Stimulated activated CD4-positive, alpha-beta T cell treated with anti-CD3 and anti-CD28 coated beads, Interleukin-1b, Interleukin-23, amount 100 ng/mL, for 48 hours (primary cell): ENCODE measurements around the gene MPP2.
"Not testable (repeated sequence)": the region's sequence is repeated elsewhere in the genome, so short reads cannot be mapped to it uniquely, and the experiment has no call there.

Experiments
- DNase-seq: peaks from one replicate; pipeline ENCODE4 v3.0.0-alpha.2; 2020

Gene MPP2

DNA sequence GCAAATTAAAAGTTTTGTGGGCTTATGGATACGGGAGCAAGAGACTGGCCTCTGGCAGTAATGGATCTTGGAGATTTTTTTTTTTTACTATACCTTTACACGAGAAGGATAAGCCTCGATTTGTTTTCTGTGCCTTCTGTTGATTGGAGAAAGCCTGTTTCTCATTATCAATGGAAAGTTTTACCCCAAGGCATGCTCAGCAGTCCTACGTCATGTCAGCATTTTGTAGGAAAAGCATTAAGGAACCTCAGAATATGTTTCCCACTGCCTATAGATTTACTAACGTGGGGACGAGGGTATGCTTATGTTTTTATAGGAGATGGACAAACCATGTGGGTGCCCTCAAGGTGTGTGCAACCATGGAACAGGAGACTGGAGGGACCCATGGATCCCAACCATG lies 33.5 kb downstream of the MPP2 start:
- DNase-seq, result no peak

- DNase-seq, result no peak
These were observed 34.2 kb downstream of the MPP2 start for GRCh38 chr17:43873091-43873490.

DNA sequence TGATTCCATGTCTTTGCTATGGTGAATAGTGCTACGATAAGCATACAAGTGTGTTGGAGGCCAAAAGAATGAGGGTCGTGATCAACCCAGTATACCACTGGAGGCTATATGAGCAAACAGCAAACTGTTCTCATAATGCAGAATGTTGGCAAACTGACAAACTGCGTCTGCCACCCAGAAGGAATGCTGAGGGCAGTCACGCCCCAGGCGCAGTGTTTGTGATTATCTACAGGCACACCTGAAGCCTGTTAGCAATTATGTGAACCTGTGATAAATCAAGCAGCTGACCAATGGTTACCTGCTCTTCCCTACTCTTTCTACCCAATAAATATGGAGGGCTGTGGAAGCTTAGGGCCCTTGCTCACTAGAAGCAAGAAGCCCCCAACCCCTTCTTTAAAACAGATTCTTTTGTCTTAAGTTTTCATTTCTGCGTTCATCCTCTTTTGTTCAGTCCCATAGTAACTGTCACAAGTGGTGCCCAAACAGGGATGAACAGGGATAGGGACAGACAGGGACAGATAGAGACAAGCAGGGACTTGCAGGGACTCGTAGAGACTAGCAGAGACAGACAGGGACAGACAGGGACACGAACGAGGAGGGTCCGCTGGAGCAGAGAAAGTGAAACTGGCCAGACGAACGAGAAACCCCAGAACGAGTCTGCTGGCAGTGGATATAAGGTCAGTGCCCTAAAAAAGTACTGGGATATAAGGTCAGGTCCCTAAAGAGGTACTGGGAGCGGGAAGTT lies 35.2 kb downstream of the MPP2 start:
- no peak for DNase-seq

DNA sequence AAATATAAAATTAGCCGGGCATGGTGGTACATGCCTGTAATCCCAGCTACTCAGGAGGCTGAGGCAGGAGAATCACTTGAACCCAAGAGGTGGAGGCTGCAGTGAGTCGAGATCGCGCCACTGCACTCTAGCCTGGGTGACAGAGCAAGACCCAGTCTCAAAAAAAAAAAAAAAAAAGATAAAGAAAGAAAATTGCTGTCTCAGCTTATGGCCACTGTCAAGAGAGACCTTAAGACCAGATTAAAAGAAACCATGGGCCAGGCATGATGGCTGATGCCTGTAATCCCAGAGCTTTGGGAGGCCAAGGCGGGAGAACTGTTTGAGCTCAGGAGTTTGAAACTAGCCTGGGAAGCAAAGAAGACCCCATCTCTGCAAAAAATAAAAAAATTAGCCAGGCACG lies 38.3 kb downstream of the MPP2 start:
- DNase-seq, result not testable (repeated sequence)

- no peak for DNase-seq
These were observed 38.9 kb downstream of the MPP2 start for GRCh38 chr17:43868226-43868994.

DNA sequence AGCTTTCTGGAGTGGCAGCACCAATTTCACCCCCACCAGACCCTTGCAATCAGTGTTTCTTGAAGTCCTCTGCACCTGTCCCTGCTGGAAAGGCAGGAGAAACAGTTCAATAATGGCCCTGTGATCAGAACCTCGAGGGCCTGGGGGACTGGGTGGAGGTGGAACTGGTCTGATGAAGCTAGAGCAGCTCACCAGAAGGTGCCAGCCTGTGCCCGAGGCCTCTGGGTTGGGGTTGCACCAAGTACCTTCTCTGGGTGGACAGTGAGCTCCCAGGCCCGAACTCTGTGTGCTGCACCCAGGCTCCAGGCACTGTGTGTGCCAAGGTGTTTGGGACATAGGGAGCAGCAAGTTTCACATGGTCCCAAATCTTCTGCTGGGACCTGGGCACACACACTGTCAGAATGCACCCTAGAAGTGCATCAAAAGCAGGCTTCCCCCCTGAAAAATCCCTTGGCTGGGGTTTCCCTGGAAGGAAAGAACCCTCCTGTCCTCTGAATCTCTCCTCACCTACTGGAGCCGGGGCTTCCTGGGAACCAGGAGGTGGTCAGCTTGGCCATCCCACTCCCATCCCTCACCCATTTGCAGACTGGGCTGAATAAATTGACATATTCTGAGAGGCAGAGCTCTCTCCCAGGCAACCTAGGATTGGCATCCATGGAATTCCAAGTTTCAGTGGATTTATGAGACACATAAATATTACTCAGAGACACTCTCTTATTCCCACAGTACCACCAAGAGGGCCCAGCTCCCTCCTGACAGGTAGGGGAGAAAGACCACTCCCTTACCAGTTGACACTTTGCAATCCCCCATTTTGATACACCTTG lies 43.0 kb downstream of the MPP2 start:
- DNase-seq, result no peak

DNA sequence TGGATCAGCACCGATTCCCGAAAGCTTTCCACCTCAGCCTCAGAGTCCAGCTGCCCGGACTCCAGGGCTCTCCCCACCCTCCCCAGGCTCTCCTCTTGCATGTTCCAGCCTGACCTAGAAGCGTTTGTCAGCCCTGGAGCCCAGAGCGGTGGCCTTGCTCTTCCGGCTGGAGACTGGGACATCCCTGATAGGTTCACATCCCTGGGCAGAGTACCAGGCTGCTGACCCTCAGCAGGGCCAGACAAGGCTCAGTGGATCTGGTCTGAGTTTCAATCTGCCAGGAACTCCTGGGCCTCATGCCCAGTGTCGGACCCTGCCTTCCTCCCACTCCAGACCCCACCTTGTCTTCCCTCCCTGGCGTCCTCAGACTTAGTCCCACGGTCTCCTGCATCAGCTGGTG lies 45.4 kb downstream of the MPP2 start:
- no peak for DNase-seq

DNA sequence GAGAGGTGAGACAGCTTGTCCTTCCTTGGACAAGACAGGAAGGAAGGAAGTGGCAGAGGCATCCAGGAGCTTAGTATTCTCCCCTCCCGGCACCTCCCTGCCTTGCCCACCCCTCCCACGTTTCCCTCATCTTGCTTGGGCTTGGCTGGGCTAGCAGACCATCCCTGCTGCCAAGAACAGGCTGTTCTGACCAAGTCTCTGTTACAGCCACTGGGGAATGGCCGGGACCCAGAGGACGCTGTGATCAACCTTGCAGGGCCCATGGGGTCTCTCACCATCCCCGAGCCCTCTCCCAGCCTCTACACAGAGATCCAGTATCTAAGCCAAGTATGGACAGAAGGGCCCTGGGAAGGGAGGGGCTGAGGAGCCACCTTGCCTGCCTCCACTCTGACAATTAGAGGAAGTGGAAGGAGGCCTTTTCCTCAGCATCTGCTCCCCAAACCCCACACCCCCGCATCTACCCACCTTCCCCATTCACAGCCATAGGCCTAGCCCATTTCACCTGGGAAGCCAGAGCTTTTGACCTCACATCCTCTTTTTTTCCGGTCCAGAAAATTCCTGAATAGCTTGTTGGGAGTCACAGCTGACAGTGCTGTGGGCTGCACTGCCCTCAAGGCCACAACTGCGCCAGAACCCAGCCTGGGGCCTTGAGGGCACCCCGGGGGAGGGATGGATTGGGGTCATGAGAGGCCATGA lies 46.3 kb downstream of the MPP2 start:
- no peak for DNase-seq

- no peak for DNase-seq
These were observed 47.1 kb downstream of the MPP2 start for GRCh38 chr17:43860077-43860725.

GRCh38 chr17:43857957-43858600 lies 49.3 kb downstream of the MPP2 start:
- DNase-seq, result no peak

GRCh38 chr17:43857141-43857540 lies 50.2 kb downstream of the MPP2 start:
- DNase-seq, result no peak

GRCh38 chr17:43856141-43856540 lies 51.2 kb downstream of the MPP2 start:
- DNase-seq, result no peak

GRCh38 chr17:43855061-43855460 lies 52.3 kb downstream of the MPP2 start:
- no peak for DNase-seq

DNA sequence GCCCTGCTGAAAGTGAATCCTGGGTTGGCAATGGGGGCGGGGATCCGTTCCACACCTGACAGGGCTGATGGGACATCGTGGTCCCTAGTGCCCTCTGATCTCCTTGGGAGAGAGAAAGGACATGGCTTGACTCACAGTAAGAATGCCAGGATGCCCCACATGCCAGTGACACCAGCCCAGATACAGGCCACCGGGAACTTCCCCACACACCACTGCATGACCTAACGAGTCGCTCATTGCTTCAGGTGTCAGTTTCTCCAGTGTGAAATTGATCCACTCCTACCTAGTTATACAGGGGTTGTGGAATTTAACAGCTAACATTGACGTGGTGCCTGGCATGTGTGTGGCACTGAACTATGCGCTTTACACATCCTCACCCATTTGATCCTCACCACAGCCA lies 52.8 kb downstream of the MPP2 start:
- no peak for DNase-seq

- DNase-seq, result no peak
These were observed 53.8 kb downstream of the MPP2 start for GRCh38 chr17:43853546-43853945.

DNA sequence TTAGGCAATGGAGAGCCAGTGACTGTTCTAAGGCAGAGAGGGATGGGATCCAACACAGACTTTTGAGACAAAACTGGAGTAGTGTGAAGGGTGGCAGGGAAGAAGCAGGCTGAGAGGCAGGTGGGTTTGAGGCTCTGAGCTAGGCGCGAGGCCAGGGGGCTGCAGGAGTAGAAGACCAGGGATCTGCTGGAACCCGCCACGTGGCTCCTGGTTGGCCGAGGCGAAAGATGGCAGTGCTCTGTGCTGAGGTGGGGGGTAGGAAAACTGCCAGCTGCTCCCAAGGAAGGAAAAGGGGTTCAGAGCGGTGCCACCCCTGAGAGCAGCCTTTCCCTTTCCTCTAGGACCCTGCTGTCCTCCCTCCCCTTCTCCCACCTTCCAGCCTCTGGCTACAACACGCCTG lies 54.8 kb downstream of the MPP2 start:
- DNase-seq, result no peak

- no peak for DNase-seq
These were observed 58.2 kb downstream of the MPP2 start for GRCh38 chr17:43849116-43849515.

GRCh38 chr17:43848601-43849000 lies 58.7 kb downstream of the MPP2 start:
- DNase-seq, result no peak

DNA sequence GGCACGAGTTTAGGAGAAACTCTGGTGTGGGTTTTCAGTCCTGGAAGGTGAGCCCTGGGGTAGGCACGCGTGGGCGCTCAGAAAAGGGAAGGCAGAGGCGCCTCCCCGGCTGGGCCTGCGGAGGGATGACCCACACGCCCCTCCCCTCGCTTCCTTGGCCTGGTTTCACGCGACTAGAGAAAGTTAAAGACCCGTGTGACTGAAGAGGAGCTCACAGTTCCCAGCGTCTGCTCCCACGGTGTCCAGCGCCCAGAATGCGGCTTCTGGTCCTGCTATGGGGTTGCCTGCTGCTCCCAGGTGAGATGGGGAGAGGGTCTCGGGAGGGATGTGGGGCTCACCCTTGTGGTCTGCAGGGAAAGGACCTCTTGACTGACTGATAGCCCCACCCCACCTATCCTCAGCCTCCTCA lies 60.4 kb downstream of the MPP2 start, which contains the start of gene CD300LG:
Gene CD300LG, plus strand, starts transcription at position 214 of the 409 bp plus-strand sequence. Its CDS starts 41 bp downstream, at position 255.
- no peak for DNase-seq

GRCh38 chr17:43846221-43846712 lies 61.1 kb downstream of the MPP2 start:
- DNase-seq, result peak; percentile 77

DNA sequence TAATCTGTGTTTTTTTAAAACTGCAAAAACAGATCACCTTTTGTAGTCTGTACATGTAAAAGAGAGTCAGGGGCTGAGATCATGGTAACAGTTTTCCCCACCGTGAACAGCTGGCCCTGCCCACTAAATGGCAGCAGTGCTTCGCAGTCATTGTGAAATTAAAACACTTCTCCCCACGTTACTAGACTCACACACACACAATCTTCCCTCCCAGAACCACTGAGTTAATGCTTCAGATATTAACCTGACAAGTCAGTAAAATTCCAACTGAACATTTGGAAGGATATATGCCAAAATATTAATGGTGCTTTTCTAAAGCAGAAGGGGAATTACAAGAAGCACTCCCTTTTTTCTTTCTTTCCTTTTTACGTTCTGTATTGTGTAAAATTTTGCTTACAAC lies 61.6 kb downstream of the MPP2 start:
- DNase-seq, result no peak

DNA sequence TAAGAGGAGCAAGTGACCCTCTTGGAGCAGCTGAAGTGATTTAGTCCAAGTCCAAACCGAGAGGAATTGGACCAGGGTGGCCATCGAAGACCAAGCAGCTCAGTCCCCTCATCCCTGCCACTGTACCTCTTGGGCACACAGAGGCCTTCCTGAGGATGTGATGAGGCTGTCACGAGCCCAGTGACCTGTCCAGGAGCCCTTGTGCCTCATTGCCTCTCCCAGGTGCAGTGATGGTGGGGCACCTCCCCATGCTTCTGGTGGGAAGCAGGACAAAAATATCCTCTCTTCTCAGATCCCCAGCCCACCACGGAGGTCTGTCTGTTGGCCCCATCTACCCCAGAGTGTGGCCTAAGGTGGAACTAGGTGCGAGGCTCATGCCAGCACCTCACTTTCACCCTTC lies 63.1 kb downstream of the MPP2 start:
- DNase-seq, result no peak
